Left lung (tissue), 10 donors: Measurements from ENCODE around the gene ATRX. TPM values are rescaled to one million over a fixed set of nuclear protein-coding genes. Genes with fewer than 3 reads are reported as not detected.

Experiments
- ATAC-seq: fragments of 200-7000 bp; cut with Tn5 transposase; one replicate; pipeline ENCODE4 v1.9.1; 2020; ENCODE audit warnings: moderate library complexity
- DNase-seq, 4 donors: peaks; one replicate each; pipeline ENCODE4 v3.0.0-alpha.2; 2013 to 2020
- H3K27ac ChIP-seq, 2 donors: fragments of 200-600 bp; sonication (generic) in 1 of 2; one replicate each; pipeline versions ENCODE4 v1.5.0 to v1.8.0; 2020 to 2021
- H3K27me3 ChIP-seq, 2 donors: fragments of 200-600 bp; sonication (generic) in 1 of 2; one replicate each; pipeline versions ENCODE4 v1.5.0 to v1.8.0; 2020 to 2021
- H3K36me3 ChIP-seq, 2 donors: fragments of 200-600 bp; sonication (generic) in 1 of 2; one replicate each; pipeline versions ENCODE4 v1.5.0 to v1.8.0; 2020 to 2021
- H3K4me1 ChIP-seq, 2 donors: fragments of 200-600 bp; one replicate each; pipeline ENCODE4 v1.8.0; 2021
- H3K4me3 ChIP-seq, 2 donors: fragments of 200-600 bp; sonication (generic) in 1 of 2; one replicate each; pipeline versions ENCODE4 v1.5.0 to v1.8.0; 2020 to 2021; ENCODE audit warnings: mild to moderate bottlenecking in 1 of 2
- H3K9me3 ChIP-seq, 2 donors: fragments of 200-600 bp; sonication (generic) in 1 of 2; one replicate each; pipeline versions ENCODE4 v1.5.0 to v1.8.0; 2020 to 2021
- CTCF ChIP-seq, 2 donors: fragments of 200-600 bp; sonication (generic) in 1 of 2; IDR thresholded peaks; one replicate each; pipeline versions ENCODE4 v1.5.0 to v1.8.0; 2021; ENCODE audit warnings: antibody characterized with exemption in 2 of 2
- intact Hi-C, 2 donors: fragments of 100-400 bp; cut with DNase I; formaldehyde crosslinking; loops; one replicate each; pipeline versions ENCODE4 v1.11.2 to v1.14.2; 2022
- polyA plus RNA-seq, 6 donors: library from polyadenylated mRNA; unstranded; fragments of 120-200 nt; gene quantifications; one replicate each; pipeline ENCODE4 v1.2.1, GENCODE V29; 2013; ENCODE audit not compliant: insufficient read length in 6 of 6
- total RNA-seq, 2 donors: library from RNA; stranded (reverse); fragmentation: NEBNext Ultra II Directional; extraction: Animal tissue kit (Norgen Biotek cat#: 25700); gene quantifications; one replicate each; pipeline ENCODE4 v1.2.1, GENCODE V29; 2021
- donor health status: DM: no; HTN: yes; CAD: no.
- donor health status: DM: no; HTN: no; CAD: no.

Gene ATRX
- total and polyA plus RNA-seq, 8 donors, result 72.0 to 115 (median 92.9) TPM

DNA sequence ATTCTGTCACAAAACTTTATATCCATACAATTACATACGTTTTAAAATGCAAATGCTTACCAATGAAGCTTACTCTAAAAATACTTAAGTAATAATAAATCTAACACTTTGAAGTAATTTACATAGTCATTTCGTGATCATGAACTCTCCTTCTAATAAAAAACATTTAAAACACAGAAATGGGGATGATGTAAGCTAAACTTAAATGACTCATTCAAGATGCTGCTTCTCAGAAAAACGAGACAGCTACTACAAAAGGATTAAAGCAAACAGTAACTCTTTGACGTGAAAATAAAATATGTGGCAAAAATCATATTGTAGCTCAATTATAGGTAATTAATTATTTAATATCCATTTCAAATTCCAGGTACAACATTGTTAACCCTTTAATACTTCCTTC lies 190.2 kb downstream of the ATRX start:
- intact Hi-C loops, result no loop called here
- Histone ChIP-seq H3K4me1 (no peaks in the 10 kb centered on the region), H3K36me3 (peaks cover 0 to 15% of the 10 kb centered on the region in 2 donors), H3K4me3 (no peak overlapping the region), H3K9me3 (no peaks in the 10 kb centered on the region), H3K27me3 (no peaks in the 10 kb centered on the region), H3K27ac (no peak overlapping the region)
- ATAC-seq (no peak), DNase-seq (no peak)
- no peak for TF ChIP-seq CTCF (IDR thresholded peaks at IDR 0.05)

GRCh38 chrX:77572322-77572721 lies 213.7 kb downstream of the ATRX start:
- intact Hi-C loops, result no loop called here
- H3K4me1 ChIP-seq, result no peaks in the 10 kb centered on the region
- H3K27ac ChIP-seq, result no peak overlapping the region
- DNase-seq (no peak), ATAC-seq (no peak)
- TF ChIP-seq CTCF (IDR thresholded peaks at IDR 0.05), result no peak
- H3K4me3 ChIP-seq, result no peak overlapping the region
- H3K27me3 ChIP-seq, result no peaks in the 10 kb centered on the region
- no peaks in the 10 kb centered on the region for H3K9me3 ChIP-seq
- H3K36me3 ChIP-seq, result no peaks in the 10 kb centered on the region

DNA sequence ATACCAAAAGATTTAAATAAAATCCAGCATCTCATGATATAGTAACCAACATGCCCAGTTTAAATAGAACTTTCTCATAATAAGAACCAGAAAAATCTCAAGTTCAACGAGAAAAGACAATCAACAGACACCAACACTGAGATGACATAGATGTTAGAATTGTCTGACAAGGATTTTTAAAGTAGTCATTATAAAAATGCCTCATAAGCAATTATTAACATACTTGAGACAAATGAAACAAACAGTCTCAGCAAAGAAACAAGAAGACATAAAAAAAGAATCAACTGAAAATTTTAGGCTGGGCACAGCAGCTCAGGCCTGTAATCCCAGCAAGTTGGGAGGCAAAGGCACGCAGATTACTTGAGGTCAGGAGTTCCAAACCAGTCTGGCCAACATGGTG lies 220.7 kb downstream of the ATRX start:
- TF ChIP-seq CTCF (IDR thresholded peaks at IDR 0.05), result no peak
- no peaks in the 10 kb centered on the region for H3K36me3 ChIP-seq
- intact Hi-C loops, result no loop called here
- H3K4me3 ChIP-seq, result no peak overlapping the region
- DNase-seq (no peak), ATAC-seq (no peak)
- H3K27me3 ChIP-seq, result peaks cover 0 to 2% of the 10 kb centered on the region in 2 donors
- no peaks in the 10 kb centered on the region for H3K9me3 ChIP-seq
- no peaks in the 10 kb centered on the region for H3K4me1 ChIP-seq
- no peak overlapping the region for H3K27ac ChIP-seq

DNA sequence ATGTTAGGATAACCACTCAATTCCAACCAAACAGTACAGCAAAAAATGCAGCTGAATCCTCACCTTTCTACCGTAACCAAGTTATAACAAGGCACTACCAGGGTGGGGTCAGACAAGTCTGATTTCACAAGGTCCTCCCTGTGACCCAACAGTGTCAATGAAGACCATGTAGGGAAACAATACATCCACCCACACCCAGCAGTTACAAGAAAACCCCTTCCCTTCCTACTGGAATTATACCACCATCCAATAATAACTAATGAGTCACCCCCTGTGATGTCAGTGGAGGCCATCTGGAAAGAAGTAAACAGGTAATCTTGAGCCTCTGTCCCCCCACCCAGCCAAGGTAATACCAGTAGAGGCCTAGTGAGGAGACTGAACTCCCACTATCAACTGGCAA lies 221.2 kb downstream of the ATRX start:
- no peak overlapping the region for H3K4me3 ChIP-seq
- H3K9me3 ChIP-seq, result no peaks in the 10 kb centered on the region
- H3K27me3 ChIP-seq, result peaks cover 0 to 2% of the 10 kb centered on the region in 2 donors
- ATAC-seq, result no peak
- H3K27ac ChIP-seq, result no peak overlapping the region
- TF ChIP-seq CTCF (IDR thresholded peaks at IDR 0.05), result no peak
- no peaks in the 10 kb centered on the region for H3K36me3 ChIP-seq
- H3K4me1 ChIP-seq, result no peaks in the 10 kb centered on the region
- intact Hi-C loops, result no loop called here
- no peak for DNase-seq

GRCh38 chrX:77561372-77561771 lies 224.6 kb downstream of the ATRX start:
- DNase-seq, result no peak
- H3K9me3 ChIP-seq, result no peaks in the 10 kb centered on the region
- intact Hi-C loops, result no loop called here
- no peaks in the 10 kb centered on the region for H3K4me1 ChIP-seq
- no peak overlapping the region for H3K4me3 ChIP-seq
- no peak for TF ChIP-seq CTCF (IDR thresholded peaks at IDR 0.05)
- ATAC-seq, result no peak
- no peaks in the 10 kb centered on the region for H3K36me3 ChIP-seq
- H3K27me3 ChIP-seq, result peaks cover 0 to 2% of the 10 kb centered on the region in 2 donors
- H3K27ac ChIP-seq, result no peak overlapping the region
